Neural cell (in vitro differentiated cells): ENCODE data around the gene KDM1A. TPM values are rescaled to one million over a fixed set of nuclear protein-coding genes. Genes with fewer than 3 reads are reported as not detected.

Experiments
- H2AFZ ChIP-seq: fragments of 200-600, 300-800 bp; sonication (generic), shearing (Covaris generic); 2 replicates; pipeline ENCODE4 v1.6.0; 2014; ENCODE audit warnings: low read depth, mild to moderate bottlenecking, antibody characterized with exemption, low read length, moderate library complexity
- H3F3A ChIP-seq: fragments of 200-600 bp; shearing (Covaris generic); 2 replicates; pipeline ENCODE4 v1.6.1; 2016; ENCODE audit warnings: mild to moderate bottlenecking, moderate library complexity, mixed read lengths, antibody characterized with exemption, low read length; ENCODE audit not compliant: insufficient read depth, poor library complexity, severe bottlenecking
- H3K27ac ChIP-seq: fragments of 200-600, 300-800 bp; sonication (generic), shearing (Covaris generic); 2 replicates; pipeline ENCODE4 v1.5.1; 2014; ENCODE audit warnings: mild to moderate bottlenecking, low read length, moderate library complexity
- H3K27me3 ChIP-seq: fragments of 300-800, 200-600 bp; sonication (generic), shearing (Covaris generic); 2 replicates; pipeline ENCODE4 v1.6.0; 2014; ENCODE audit warnings: mild to moderate bottlenecking, low read depth, low read length, moderate library complexity; ENCODE audit not compliant: insufficient read depth
- H3K36me3 ChIP-seq: fragments of 300-800, 200-600 bp; sonication (generic), shearing (Covaris generic); 2 replicates; pipeline ENCODE4 v1.5.1; 2014; ENCODE audit warnings: mild to moderate bottlenecking, antibody characterized with exemption, low read length, moderate library complexity; ENCODE audit not compliant: insufficient read depth
- H3K4me2 ChIP-seq: fragments of 300-800, 200-600 bp; sonication (generic), shearing (Covaris generic); 2 replicates; pipeline ENCODE4 v1.6.0; 2014; ENCODE audit warnings: mild to moderate bottlenecking, low read length
- H3K4me3 ChIP-seq: fragments of 300-800, 200-600 bp; sonication (generic), shearing (Covaris generic); 2 replicates; pipeline ENCODE4 v1.5.1; 2014; ENCODE audit warnings: mild to moderate bottlenecking, low read length, moderate library complexity
- H3K79me2 ChIP-seq: fragments of 200-600 bp; shearing (Covaris generic); replicated peaks from 2 replicates; pipeline ENCODE4 v1.6.0; 2014; ENCODE audit warnings: mild to moderate bottlenecking, low read length, moderate library complexity; ENCODE audit not compliant: insufficient read depth
- H3K9ac ChIP-seq: fragments of 300-800, 200-600 bp; sonication (generic), shearing (Covaris generic); 2 replicates; pipeline ENCODE4 v1.6.1; 2016; ENCODE audit warnings: mild to moderate bottlenecking, low read length, mixed read lengths
- H3K9me2 ChIP-seq: fragments of 200-600 bp; shearing (Covaris generic); 2 replicates; pipeline ENCODE4 v1.6.1; 2016; ENCODE audit warnings: mild to moderate bottlenecking, low read length, mixed read lengths; ENCODE audit not compliant: insufficient read depth
- H3K9me3 ChIP-seq: fragments of 200-600, 300-800 bp; sonication (generic), shearing (Covaris generic); 2 replicates; pipeline ENCODE4 v1.6.1; 2016; ENCODE audit warnings: mild to moderate bottlenecking, mixed run types, low read length, moderate library complexity, mixed read lengths
- H4K20me1 ChIP-seq: fragments of 200-600 bp; shearing (Covaris generic); 2 replicates; pipeline ENCODE4 v1.6.1; 2016; ENCODE audit warnings: mild to moderate bottlenecking, mixed run types; ENCODE audit not compliant: insufficient read depth
- EP300 ChIP-seq: fragments of 450-650 bp; conservative IDR thresholded peaks from 2 replicates; pipeline ENCODE4 v1.6.1; 2014; ENCODE audit warnings: antibody characterized with exemption, mild to moderate bottlenecking, moderate library complexity; ENCODE audit not compliant: poor library complexity, severe bottlenecking
- EZH2 ChIP-seq: fragments of 200-600, 300-800 bp; shearing (Covaris generic), sonication (generic); IDR thresholded peaks from 2 replicates; pipeline ENCODE4 v1.6.1; 2014; ENCODE audit warnings: antibody characterized with exemption, low read length, borderline replicate concordance, mild to moderate bottlenecking; ENCODE audit not compliant: insufficient read depth, poor library complexity, severe bottlenecking
- MXI1 ChIP-seq: fragments of 450-650 bp; conservative IDR thresholded peaks from 2 replicates; pipeline ENCODE4 v1.6.1; 2014; ENCODE audit warnings: antibody characterized with exemption, mild to moderate bottlenecking; ENCODE audit not compliant: poor library complexity, severe bottlenecking
- POLR2AphosphoS5 ChIP-seq: IDR thresholded peaks from 2 replicates; pipeline ENCODE4 v1.6.1; 2012
- RAD21 ChIP-seq: fragments of 450-650 bp; conservative IDR thresholded peaks from 2 replicates; pipeline ENCODE4 v1.6.1; 2014; ENCODE audit warnings: antibody characterized with exemption, mild to moderate bottlenecking, moderate library complexity
- SMC3 ChIP-seq: fragments of 450-650 bp; conservative IDR thresholded peaks from 2 replicates; pipeline ENCODE4 v1.6.1; 2014; ENCODE audit warnings: antibody characterized with exemption, mild to moderate bottlenecking, moderate library complexity; ENCODE audit not compliant: poor library complexity
- TAF1 ChIP-seq: IDR thresholded peaks from 2 replicates; pipeline ENCODE4 v1.6.1; 2012; ENCODE audit warnings: low read depth
- polyA plus RNA-seq: library from polyadenylated mRNA; depleted of rRNA; stranded (reverse); fragments of >200 nt; gene quantifications from 2 replicates; pipeline ENCODE4 v1.2.3, GENCODE V29; 2014
- TF ChIP-seq, protein P1 (sequence below): fragments of 450-650 bp; IDR thresholded peaks from 2 replicates; pipeline ENCODE4 v1.5.1; 2014; ENCODE audit warnings: antibody characterized with exemption, mild to moderate bottlenecking, moderate library complexity; ENCODE audit not compliant: poor library complexity, severe bottlenecking
- TF ChIP-seq, protein P2 (sequence below): IDR thresholded peaks from 2 replicates; pipeline ENCODE4 v1.6.1; 2012; ENCODE audit warnings: borderline replicate concordance

KDM1A gene
- polyA plus RNA-seq, 1 donor from 2014 or later, result 276 TPM

DNA sequence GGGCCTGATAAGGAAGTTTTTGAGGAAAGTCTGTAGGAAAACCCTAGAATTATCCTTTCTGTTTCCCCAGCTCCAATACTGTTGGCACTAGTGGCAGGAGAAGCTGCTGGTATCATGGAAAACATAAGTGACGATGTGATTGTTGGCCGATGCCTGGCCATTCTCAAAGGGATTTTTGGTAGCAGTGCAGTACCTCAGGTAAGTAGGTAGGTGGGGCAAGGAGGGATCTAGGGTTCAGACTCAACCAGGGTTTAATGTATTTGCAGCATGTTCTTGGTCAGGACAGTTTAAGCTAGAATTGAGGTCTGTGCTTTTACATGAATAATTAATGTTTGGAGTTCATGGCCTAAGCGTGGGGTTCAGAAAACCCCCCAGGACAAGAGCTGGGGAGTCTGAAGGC lies 62.1 kb downstream of the KDM1A start:
- no peaks in the 10 kb centered on the region for H3K9me2 ChIP-seq
- no peaks in the 10 kb centered on the region for H3K79me2 ChIP-seq
- no peaks in the 10 kb centered on the region for H3K9me3 ChIP-seq
- peaks cover 26% of the 10 kb centered on the region for H3K36me3 ChIP-seq
- H3K27me3 ChIP-seq, result no peaks in the 10 kb centered on the region
- no peak for TF ChIP-seq EP300
- no peak for TF ChIP-seq RAD21
- TF ChIP-seq POLR2AphosphoS5, result no peak
- TF ChIP-seq, protein P1, sequence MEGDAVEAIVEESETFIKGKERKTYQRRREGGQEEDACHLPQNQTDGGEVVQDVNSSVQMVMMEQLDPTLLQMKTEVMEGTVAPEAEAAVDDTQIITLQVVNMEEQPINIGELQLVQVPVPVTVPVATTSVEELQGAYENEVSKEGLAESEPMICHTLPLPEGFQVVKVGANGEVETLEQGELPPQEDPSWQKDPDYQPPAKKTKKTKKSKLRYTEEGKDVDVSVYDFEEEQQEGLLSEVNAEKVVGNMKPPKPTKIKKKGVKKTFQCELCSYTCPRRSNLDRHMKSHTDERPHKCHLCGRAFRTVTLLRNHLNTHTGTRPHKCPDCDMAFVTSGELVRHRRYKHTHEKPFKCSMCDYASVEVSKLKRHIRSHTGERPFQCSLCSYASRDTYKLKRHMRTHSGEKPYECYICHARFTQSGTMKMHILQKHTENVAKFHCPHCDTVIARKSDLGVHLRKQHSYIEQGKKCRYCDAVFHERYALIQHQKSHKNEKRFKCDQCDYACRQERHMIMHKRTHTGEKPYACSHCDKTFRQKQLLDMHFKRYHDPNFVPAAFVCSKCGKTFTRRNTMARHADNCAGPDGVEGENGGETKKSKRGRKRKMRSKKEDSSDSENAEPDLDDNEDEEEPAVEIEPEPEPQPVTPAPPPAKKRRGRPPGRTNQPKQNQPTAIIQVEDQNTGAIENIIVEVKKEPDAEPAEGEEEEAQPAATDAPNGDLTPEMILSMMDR, result no peak
- no peak overlapping the region for H3K4me3 ChIP-seq
- H2AFZ ChIP-seq, result no peak overlapping the region
- H4K20me1 ChIP-seq, result no peaks in the 10 kb centered on the region
- H3K27ac ChIP-seq, result no peak overlapping the region
- peaks cover 4% of the 10 kb centered on the region for H3F3A ChIP-seq
- no peak overlapping the region for H3K9ac ChIP-seq
- H3K4me2 ChIP-seq, result no peak overlapping the region

DNA sequence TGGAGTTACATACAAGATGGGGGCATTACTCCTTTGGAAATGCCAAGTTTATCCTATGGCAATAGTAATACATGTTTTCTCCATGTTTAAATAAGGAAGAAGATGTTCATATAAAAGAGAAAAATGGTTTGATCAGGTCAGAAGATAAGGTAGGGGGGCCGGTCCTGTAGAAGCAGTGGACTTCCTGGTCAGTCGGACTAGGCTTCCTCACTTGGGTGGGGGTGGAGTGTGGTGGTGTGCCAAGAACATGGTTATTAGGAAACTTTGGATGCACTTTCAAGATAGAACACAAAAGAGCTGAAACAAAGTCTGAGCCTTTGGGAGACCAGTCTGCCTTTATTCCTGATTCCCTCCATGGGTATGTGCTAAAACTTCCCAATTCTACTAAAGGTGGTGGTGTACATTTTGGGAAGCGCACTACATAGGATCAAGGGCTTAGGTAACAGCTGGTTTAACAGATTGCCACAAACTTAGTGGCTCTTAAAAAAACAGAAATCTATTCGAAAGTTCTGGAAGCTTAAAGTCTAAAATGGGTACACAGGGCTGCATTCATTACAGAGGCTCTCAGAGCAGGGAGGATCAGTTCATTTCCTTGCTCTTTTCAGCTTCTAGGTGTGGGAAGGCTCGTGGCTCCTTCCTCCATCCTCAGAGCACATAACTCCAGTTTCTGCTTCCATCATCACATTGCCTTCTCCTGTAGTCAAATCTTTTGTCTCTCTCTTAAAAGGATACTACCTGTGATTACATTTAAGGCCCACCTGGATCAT lies 64.6 kb downstream of the KDM1A start:
- Histone ChIP-seq H2AFZ (no peak overlapping the region), H3K27me3 (no peaks in the 10 kb centered on the region), H3K36me3 (peaks cover 18% of the 10 kb centered on the region), H3K27ac (peak overlapping the region; percentile 35), H3K9me3 (no peaks in the 10 kb centered on the region), H3K79me2 (no peaks in the 10 kb centered on the region), H3K4me3 (no peak overlapping the region), H3K9me2 (no peaks in the 10 kb centered on the region), H3F3A (peaks cover 4% of the 10 kb centered on the region), H4K20me1 (no peaks in the 10 kb centered on the region), H3K4me2 (no peak overlapping the region), H3K9ac (no peak overlapping the region)
- TF ChIP-seq, protein P2, sequence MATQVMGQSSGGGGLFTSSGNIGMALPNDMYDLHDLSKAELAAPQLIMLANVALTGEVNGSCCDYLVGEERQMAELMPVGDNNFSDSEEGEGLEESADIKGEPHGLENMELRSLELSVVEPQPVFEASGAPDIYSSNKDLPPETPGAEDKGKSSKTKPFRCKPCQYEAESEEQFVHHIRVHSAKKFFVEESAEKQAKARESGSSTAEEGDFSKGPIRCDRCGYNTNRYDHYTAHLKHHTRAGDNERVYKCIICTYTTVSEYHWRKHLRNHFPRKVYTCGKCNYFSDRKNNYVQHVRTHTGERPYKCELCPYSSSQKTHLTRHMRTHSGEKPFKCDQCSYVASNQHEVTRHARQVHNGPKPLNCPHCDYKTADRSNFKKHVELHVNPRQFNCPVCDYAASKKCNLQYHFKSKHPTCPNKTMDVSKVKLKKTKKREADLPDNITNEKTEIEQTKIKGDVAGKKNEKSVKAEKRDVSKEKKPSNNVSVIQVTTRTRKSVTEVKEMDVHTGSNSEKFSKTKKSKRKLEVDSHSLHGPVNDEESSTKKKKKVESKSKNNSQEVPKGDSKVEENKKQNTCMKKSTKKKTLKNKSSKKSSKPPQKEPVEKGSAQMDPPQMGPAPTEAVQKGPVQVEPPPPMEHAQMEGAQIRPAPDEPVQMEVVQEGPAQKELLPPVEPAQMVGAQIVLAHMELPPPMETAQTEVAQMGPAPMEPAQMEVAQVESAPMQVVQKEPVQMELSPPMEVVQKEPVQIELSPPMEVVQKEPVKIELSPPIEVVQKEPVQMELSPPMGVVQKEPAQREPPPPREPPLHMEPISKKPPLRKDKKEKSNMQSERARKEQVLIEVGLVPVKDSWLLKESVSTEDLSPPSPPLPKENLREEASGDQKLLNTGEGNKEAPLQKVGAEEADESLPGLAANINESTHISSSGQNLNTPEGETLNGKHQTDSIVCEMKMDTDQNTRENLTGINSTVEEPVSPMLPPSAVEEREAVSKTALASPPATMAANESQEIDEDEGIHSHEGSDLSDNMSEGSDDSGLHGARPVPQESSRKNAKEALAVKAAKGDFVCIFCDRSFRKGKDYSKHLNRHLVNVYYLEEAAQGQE, result no peak
- TF ChIP-seq TAF1 (no peak), RAD21 (no peak), POLR2AphosphoS5 (no peak), EZH2 (no peak), EP300 (no peak), MXI1 (no peak), SMC3 (no peak)
- TF ChIP-seq, protein P1, result no peak
